ENCODE data around the gene HDHD3. TPM values are rescaled to one million over a fixed set of nuclear protein-coding genes. Genes with fewer than 3 reads are reported as not detected.
"Not testable (repeated sequence)": the region's sequence is repeated elsewhere in the genome, so short reads cannot be mapped to it uniquely, and the experiment has no call there.

HDHD3 gene
- total RNA-seq, 1 experiment from 2014 or later = 3.8 TPM

- Histone ChIP-seq H3K4me1 (peaks cover 20% of the 10 kb centered on the region), H3K36me3 (no peaks in the 10 kb centered on the region), H3K4me3 (no peak overlapping the region), H3K9me3 (replicated peaks) (no peaks in the 10 kb centered on the region), H3K27me3 (no peaks in the 10 kb centered on the region), H3K27ac (no peak overlapping the region; the same call in 1 of the 2 replicates)
- no peak for DNase-seq
Observed at GRCh38 chr9:113398796-113399195, 22.0 kb upstream of the HDHD3 start.

DNA sequence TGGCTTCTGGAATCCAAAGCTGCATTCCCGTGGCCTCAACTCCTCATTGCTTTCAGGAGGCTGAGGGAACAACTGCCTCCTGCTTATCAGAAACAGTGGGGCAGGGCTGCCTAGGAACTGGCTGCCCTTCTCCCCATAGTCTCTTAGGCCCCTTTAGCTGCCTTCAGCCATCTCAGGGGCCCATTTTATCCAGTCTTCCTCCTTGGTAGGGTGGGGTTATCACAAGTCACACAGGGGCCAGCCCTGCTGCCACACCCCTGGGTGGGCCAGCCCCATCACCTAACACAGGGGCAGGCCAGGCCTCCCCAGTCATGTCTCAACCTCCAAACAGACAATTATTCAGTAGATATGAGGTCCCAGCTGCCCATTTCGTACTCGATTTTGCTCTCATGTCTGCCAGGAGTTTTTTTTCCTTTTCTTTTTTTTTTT is 20.4 kb upstream of the HDHD3 start:
- no peak overlapping the region for H3K27ac ChIP-seq
- H3K4me1 ChIP-seq = peaks cover 20% of the 10 kb centered on the region
- no peaks in the 10 kb centered on the region for H3K9me3 ChIP-seq (replicated peaks)
- DNase-seq = no peak
- H3K36me3 ChIP-seq = no peaks in the 10 kb centered on the region
- no peaks in the 10 kb centered on the region for H3K27me3 ChIP-seq
- H3K4me3 ChIP-seq = no peak overlapping the region

- Histone ChIP-seq H3K27ac (no peak overlapping the region), H3K36me3 (0 out of 2 replicates have a peak, but pooled peaks cover 3% of the 10 kb centered on the region), H3K27me3 (no peaks in the 10 kb centered on the region), H3K4me3 (no peak overlapping the region), H3K9me3 (replicated peaks) (no peaks in the 10 kb centered on the region), H3K4me1 (peaks cover 19% of the 10 kb centered on the region)
- DNase-seq = no peak
Observed at GRCh38 chr9:113395000-113395861, 18.4 kb upstream of the HDHD3 start.

GRCh38 chr9:113393281-113393680 is 16.5 kb upstream of the HDHD3 start:
- Histone ChIP-seq H3K4me1 (peaks cover 4% of the 10 kb centered on the region), H3K36me3 (0 out of 2 replicates have a peak, but pooled peaks cover 4% of the 10 kb centered on the region), H3K27ac (no peak overlapping the region), H3K9me3 (replicated peaks) (no peaks in the 10 kb centered on the region), H3K27me3 (no peaks in the 10 kb centered on the region), H3K4me3 (no peak overlapping the region)
- no peak for DNase-seq

DNA sequence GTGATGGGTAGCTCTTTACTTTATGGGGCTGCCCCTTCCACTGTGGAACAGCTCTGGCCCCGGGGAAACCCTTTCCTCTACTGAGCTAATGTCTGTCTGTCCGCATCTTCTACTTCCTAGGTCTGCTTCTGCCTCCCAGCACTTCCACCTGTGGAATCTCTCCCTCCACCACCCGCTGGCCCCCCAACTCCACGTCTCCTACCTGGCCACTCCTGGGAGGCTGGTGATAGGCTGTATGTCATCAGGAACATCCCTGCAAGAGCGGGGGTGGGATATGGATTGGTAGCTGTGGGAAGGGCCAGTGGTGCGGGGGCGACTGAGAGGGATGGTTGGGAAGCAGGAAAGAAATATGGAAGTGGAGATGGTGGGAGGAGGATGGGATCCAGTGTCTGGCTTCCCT is 15.1 kb upstream of the HDHD3 start:
- H3K36me3 ChIP-seq = peaks cover 4% of the 10 kb centered on the region
- no peak for DNase-seq

GRCh38 chr9:113390192-113390960 is 13.6 kb upstream of the HDHD3 start:
- Histone ChIP-seq H3K27ac (no peak overlapping the region), H3K27me3 (no peaks in the 10 kb centered on the region), H3K4me3 (no peak overlapping the region), H3K9me3 (replicated peaks) (no peaks in the 10 kb centered on the region), H3K36me3 (peaks cover 4% of the 10 kb centered on the region), H3K4me1 (no peaks in the 10 kb centered on the region)
- no peak for DNase-seq

More for the DNA sequence above, 15.1 kb upstream of the HDHD3 start:
- H3K4me3 ChIP-seq = no peak overlapping the region
- H3K4me1 ChIP-seq = no peaks in the 10 kb centered on the region
- H3K27ac ChIP-seq = no peak overlapping the region
- H3K9me3 ChIP-seq (replicated peaks) = no peaks in the 10 kb centered on the region
- no peaks in the 10 kb centered on the region for H3K27me3 ChIP-seq

- Histone ChIP-seq H3K27ac (no peak overlapping the region), H3K4me1 (no peaks in the 10 kb centered on the region), H3K4me3 (no peak overlapping the region), H3K27me3 (no peaks in the 10 kb centered on the region), H3K36me3 (peaks cover 4% of the 10 kb centered on the region), H3K9me3 (replicated peaks) (no peaks in the 10 kb centered on the region)
- no peak for DNase-seq
Observed at GRCh38 chr9:113389451-113389850, 12.7 kb upstream of the HDHD3 start.

- H3K27me3 ChIP-seq = no peaks in the 10 kb centered on the region
- no peaks in the 10 kb centered on the region for H3K9me3 ChIP-seq (replicated peaks)
- H3K4me1 ChIP-seq = no peaks in the 10 kb centered on the region
- no peak overlapping the region for H3K27ac ChIP-seq
- DNase-seq = no peak
- H3K4me3 ChIP-seq = no peak overlapping the region
- peaks cover 4% of the 10 kb centered on the region for H3K36me3 ChIP-seq
Observed at GRCh38 chr9:113388833-113389232, 12.0 kb upstream of the HDHD3 start.

DNA sequence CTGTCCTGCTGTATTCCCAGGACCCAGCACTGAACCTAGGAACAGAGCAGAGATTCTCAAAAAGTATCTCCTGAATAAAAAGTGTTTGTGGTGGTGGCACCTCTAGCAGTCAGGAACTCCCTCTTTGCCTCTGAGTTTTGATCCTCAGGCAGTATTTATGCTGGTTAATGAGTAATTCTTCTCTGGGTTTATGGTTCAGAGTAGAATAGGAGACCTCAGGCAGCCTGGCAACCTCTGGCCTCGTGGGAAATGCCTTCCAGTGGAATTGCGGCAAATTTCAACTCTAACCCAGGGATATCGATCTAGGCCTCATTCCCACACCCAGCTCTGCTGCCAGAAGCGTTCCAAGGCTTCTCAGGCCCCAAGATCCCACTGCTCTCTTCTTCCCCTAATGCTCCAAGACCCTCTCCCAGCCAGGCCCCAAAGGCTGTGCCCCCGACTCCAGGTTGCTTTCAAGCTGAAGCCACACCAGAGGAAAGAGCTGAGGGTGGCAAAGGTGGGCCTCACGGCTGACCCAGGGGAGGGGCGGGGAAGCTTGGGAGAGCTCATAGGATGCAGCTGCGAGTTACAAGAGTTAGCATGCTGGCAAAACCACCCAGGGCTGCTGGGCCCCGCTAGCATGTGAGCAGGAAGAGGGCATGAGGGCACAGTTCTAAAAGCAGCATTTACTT is 10.9 kb upstream of the HDHD3 start:
- Histone ChIP-seq H3K36me3 (peaks cover 4% of the 10 kb centered on the region), H3K4me1 (no peaks in the 10 kb centered on the region), H3K4me3 (no peak overlapping the region), H3K27me3 (no peaks in the 10 kb centered on the region), H3K9me3 (replicated peaks) (no peaks in the 10 kb centered on the region), H3K27ac (no peak overlapping the region)
- no peak for DNase-seq

DNA sequence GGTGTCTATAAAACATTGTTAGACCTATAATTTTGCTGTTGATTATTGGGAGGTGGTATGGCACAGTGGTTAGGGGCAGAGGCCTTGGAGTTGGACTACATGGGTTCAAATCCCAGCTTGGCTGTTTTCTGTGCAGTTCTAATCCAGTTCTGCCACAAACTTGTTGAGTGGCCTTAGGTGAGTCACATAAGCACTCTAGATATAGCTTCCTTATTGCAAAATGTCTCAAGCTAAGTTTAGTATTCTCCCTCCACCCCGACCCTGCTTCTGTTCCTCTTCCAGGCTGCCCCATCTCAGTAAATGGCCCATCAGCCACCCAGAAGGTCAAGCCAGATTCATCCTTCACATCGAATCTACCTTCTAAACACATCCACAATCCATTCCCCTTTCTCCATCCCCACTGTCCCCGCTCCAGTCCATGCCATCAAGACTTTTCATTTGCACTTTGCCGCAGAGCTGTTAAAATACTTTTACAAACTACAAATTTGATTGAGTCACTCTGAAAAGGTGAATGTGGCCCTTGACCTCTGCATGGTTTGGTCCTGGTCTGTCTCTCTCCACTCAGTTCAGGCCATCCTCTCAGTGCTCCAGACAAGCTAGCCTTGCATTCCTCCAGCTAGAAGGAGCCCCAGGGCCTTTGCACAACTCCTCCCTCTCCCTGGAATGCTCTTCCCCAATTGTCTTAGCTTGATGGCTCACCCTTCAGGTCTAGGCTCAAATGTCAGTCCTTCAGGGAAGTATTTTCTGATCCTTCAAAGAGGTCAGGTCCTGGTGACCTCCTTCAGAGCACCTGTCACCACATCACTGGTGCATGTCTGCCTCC is 10.0 kb upstream of the HDHD3 start:
- Histone ChIP-seq H3K9me3 (replicated peaks) (no peaks in the 10 kb centered on the region), H3K4me3 (no peak overlapping the region), H3K27me3 (no peaks in the 10 kb centered on the region), H3K4me1 (no peaks in the 10 kb centered on the region), H3K36me3 (peaks cover 4% of the 10 kb centered on the region), H3K27ac (no peak overlapping the region)
- no peak for DNase-seq

DNA sequence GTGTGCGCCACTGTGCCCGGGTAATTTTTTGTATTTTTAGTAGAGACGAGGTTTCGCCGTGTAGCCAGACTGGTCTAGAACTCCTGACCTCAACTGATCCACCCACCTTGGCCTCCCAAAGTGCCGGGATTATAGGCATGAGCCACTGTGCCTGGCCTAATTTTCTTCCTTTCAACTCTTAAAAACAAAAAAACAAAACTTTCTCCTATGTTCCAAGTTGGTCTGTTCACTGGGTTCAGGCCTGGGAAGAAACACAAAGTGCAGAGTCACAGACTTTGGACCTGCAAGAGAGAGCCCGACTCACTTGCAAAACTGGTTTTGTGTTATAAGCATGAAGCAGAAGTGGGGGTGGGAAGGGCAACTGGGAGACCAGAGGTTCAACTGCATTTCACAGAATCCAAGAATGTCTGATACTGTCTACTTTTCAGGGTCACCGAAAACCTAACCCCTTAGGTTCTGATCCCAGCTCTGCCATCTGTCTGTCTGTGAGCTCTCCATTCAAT is 5.2 kb upstream of the HDHD3 start:
- H3K36me3 ChIP-seq = no peaks in the 10 kb centered on the region
- DNase-seq = no peak
- H3K27ac ChIP-seq = no peak overlapping the region
- no peaks in the 10 kb centered on the region; the same call in 1 of the 2 replicates for H3K4me1 ChIP-seq
- no peak overlapping the region for H3K4me3 ChIP-seq
- H3K9me3 ChIP-seq (replicated peaks) = no peaks in the 10 kb centered on the region
- no peaks in the 10 kb centered on the region; the same call in 1 of the 2 replicates for H3K27me3 ChIP-seq

- not testable (repeated sequence) for H3K27ac ChIP-seq; H3K4me1 ChIP-seq; DNase-seq; H3K36me3 ChIP-seq; H3K27me3 ChIP-seq; H3K4me3 ChIP-seq; H3K9me3 ChIP-seq (replicated peaks)
Observed at GRCh38 chr9:113381441-113381840, 4.7 kb upstream of the HDHD3 start.

DNA sequence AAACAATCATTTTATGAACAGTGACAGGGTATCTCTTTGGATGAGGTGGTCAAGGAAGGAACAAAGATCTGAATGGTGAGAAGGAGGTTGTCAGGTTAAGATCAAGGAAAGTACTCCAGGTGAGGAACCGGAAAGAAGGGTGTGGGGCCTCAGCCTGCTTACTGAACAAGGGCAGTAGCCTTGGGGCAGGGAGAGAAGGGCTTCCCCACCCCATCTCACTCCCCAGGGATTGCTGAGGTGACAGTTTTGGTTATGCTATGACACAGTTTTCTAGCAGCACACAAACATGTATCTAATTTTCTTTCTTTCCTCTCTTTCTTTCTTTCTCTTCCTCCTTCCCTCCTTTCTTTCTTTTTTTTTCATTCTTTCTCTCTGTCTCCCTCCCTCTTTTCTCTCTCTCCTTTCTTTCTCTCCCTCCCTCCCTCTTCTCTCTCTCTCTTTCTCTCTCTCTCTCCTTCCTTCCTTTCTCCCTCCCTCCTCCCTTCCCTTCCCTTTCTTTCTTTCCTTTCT is 4.1 kb upstream of the HDHD3 start:
- H3K9me3 ChIP-seq (replicated peaks) = no peaks in the 10 kb centered on the region
- DNase-seq = no peak

GRCh38 chr9:113379829-113380210 is 3.0 kb upstream of the HDHD3 start:
- not testable (repeated sequence) for H3K9me3 ChIP-seq (replicated peaks); H3K27ac ChIP-seq; H3K27me3 ChIP-seq; H3K4me1 ChIP-seq; H3K36me3 ChIP-seq; H3K4me3 ChIP-seq; DNase-seq

More for the DNA sequence above, 4.1 kb upstream of the HDHD3 start:
- Histone ChIP-seq H3K36me3 (no peaks in the 10 kb centered on the region), H3K4me3 (no peak overlapping the region), H3K27me3 (no peaks in the 10 kb centered on the region; the same call in 1 of the 2 replicates), H3K4me1 (no peaks in the 10 kb centered on the region; the same call in 1 of the 2 replicates), H3K27ac (no peak overlapping the region)

Data from SJCRH30 (cell line).